HCT116 (cell line): ENCODE data around the gene SIK3. TPM values are rescaled to one million over a fixed set of nuclear protein-coding genes. Genes with fewer than 3 reads are reported as not detected.
"Not testable (repeated sequence)": the region's sequence is repeated elsewhere in the genome, so short reads cannot be mapped to it uniquely, and the experiment has no call there.

Experiments
- ATAC-seq: fragments of 200-7000 bp; cut with Tn5 transposase; 2 replicates; pipeline ENCODE4 v1.9.1; 2020; ENCODE audit warnings: mild to moderate bottlenecking, moderate library complexity
- BruUV-seq: library from RNA; stranded (reverse); fragments of 400-500 nt; replicated peaks from 2 replicates; lab custom pipeline; 2021; lab: Mats Ljungman, UMichigan
- CTCF ChIA-PET: fragments of 300-600 bp; sonication (Branson Sonifier 250); formaldehyde crosslinking; loops from one replicate; lab custom pipeline; 2021; ENCODE audit warnings: antibody characterized with exemption; lab: Charles Lee
- POLR2A ChIA-PET: fragments of 300-600, 350-600 bp; sonication (Branson Sonifier 250); formaldehyde crosslinking; loops from one replicate; lab custom pipeline; 2021; ENCODE audit warnings: antibody characterized with exemption; lab: Charles Lee
- RAD21 ChIA-PET, 2 experiments: fragments of 300-600 bp; sonication (Branson Sonifier 250); formaldehyde crosslinking; loops; one replicate each; lab custom pipeline; 2023; ENCODE audit warnings: low total read pairs in 2 of 2; ENCODE audit not compliant: uncharacterized antibody in 2 of 2, unreplicated experiment in 2 of 2, low non-redundant PET in 1 of 2; lab: Charles Lee
- DNase-seq: peaks from one replicate; pipeline ENCODE4 v3.0.0-alpha.2; 2010; ENCODE audit warnings: low read depth, low spot score
- H2AFZ ChIP-seq: fragments of 200-600 bp; shearing (Covaris generic), sonication (generic); 2 replicates; pipeline ENCODE4 v1.6.1; 2017; ENCODE audit warnings: low read depth, mixed run types, mixed read lengths, antibody characterized with exemption, low read length; ENCODE audit not compliant: poor library complexity, severe bottlenecking
- H3K27ac ChIP-seq: 2 replicates; pipeline ENCODE4 v1.5.1; 2012; ENCODE audit warnings: low read depth, low read length
- H3K27me3 ChIP-seq: fragments of 200-600 bp; sonication (generic); 2 replicates; pipeline ENCODE4 v1.6.1; 2016; ENCODE audit warnings: mixed run types, low read length, mixed read lengths; ENCODE audit not compliant: insufficient read depth
- H3K36me3 ChIP-seq, 2 experiments: fragments of 200-500 bp in 1 of 2; fragments of 200-600 bp in 1 of 2; sonication (Bioruptor generic) in 1 of 2; sonication (generic) in 1 of 2; 2 replicates each; pipeline versions ENCODE4 v1.5.1 to v1.6.1; 2014 to 2016; ENCODE audit warnings: low read length in 2 of 2, inconsistent platforms in 1 of 2, mixed read lengths in 1 of 2, mixed run types in 1 of 2; ENCODE audit not compliant: insufficient read depth in 2 of 2, control insufficient read depth in 1 of 2
- H3K4me1 ChIP-seq, 2 experiments: fragments of 200-600 bp in 1 of 2; sonication (generic) in 1 of 2; 2 replicates each; pipeline versions ENCODE4 v1.5.1 to v1.6.1; 2012 to 2017; ENCODE audit warnings: low read length in 2 of 2, inconsistent platforms in 1 of 2, mild to moderate bottlenecking in 1 of 2, mixed read lengths in 1 of 2, mixed run types in 1 of 2, moderate library complexity in 1 of 2; ENCODE audit not compliant: insufficient read depth in 2 of 2, control insufficient read depth in 1 of 2
- H3K4me2 ChIP-seq: fragments of 200-600 bp; sonication (generic); 2 replicates; pipeline ENCODE4 v1.6.1; 2017; ENCODE audit warnings: mixed run types, low read length, mixed read lengths
- H3K4me3 ChIP-seq, 2 experiments: fragments of 200-600 bp in 1 of 2; sonication (generic) in 1 of 2; replicated peaks in 1 of 2; 2 replicates each; pipeline ENCODE4 v1.5.1; 2011 to 2016; ENCODE audit warnings: low read length in 2 of 2, control low read depth in 1 of 2, low read depth in 1 of 2, mild to moderate bottlenecking in 1 of 2, mixed read lengths in 1 of 2, mixed run types in 1 of 2
- H3K79me2 ChIP-seq: fragments of 200-600 bp; sonication (generic); 2 replicates; pipeline ENCODE4 v1.6.1; 2017; ENCODE audit warnings: mild to moderate bottlenecking, mixed run types, low read length, moderate library complexity, mixed read lengths; ENCODE audit not compliant: insufficient read depth
- H3K9ac ChIP-seq: fragments of 200-600 bp; sonication (generic); 2 replicates; pipeline ENCODE4 v1.6.1; 2016; ENCODE audit warnings: low read length, mixed read lengths
- H3K9me2 ChIP-seq: fragments of 200-600 bp; sonication (generic), shearing (Covaris generic); 2 replicates; pipeline ENCODE4 v1.6.1; 2017; ENCODE audit warnings: mixed run types, mild to moderate bottlenecking, moderate library complexity; ENCODE audit not compliant: insufficient read depth
- H3K9me3 ChIP-seq, 2 experiments: fragments of 200-500 bp in 1 of 2; fragments of 200-600 bp in 1 of 2; sonication (Bioruptor generic) in 1 of 2; sonication (generic) in 1 of 2; 2 replicates each; pipeline ENCODE4 v1.6.1; 2014 to 2017; ENCODE audit warnings: low read length in 2 of 2, mixed read lengths in 2 of 2, inconsistent platforms in 1 of 2, low read depth in 1 of 2, mild to moderate bottlenecking in 1 of 2, mixed run types in 1 of 2, moderate library complexity in 1 of 2; ENCODE audit not compliant: control insufficient read depth in 1 of 2, insufficient read depth in 1 of 2
- H4K20me1 ChIP-seq: fragments of 200-600 bp; sonication (generic), shearing (Covaris generic); 2 replicates; pipeline ENCODE4 v1.6.1; 2017; ENCODE audit warnings: mixed run types, mild to moderate bottlenecking, moderate library complexity; ENCODE audit not compliant: insufficient read depth
- ATF3 ChIP-seq: IDR thresholded peaks from 2 replicates; pipeline ENCODE4 v1.6.1; 2012
- CBX3 ChIP-seq: IDR thresholded peaks from 2 replicates; pipeline ENCODE4 v1.6.1; 2012; ENCODE audit warnings: low read depth
- CEBPB ChIP-seq: IDR thresholded peaks from 2 replicates; pipeline ENCODE4 v1.6.1; 2012; ENCODE audit warnings: low read depth
- EGR1 ChIP-seq: IDR thresholded peaks from 2 replicates; pipeline ENCODE4 v1.6.1; 2012; ENCODE audit warnings: low read depth
- ELF1 ChIP-seq: IDR thresholded peaks from 2 replicates; pipeline ENCODE4 v1.6.1; 2012; ENCODE audit warnings: low read depth, borderline replicate concordance
- EZH2phosphoT487 ChIP-seq: fragments of 200-600 bp; IDR thresholded peaks from 2 replicates; pipeline ENCODE4 v1.6.1; 2018; ENCODE audit warnings: antibody characterized with exemption, borderline replicate concordance
- FOSL1 ChIP-seq: IDR thresholded peaks from 2 replicates; pipeline ENCODE4 v1.6.1; 2012; ENCODE audit warnings: low read depth
- JUND ChIP-seq: IDR thresholded peaks from 2 replicates; pipeline ENCODE4 v1.6.1; 2012
- POLR2A ChIP-seq: IDR thresholded peaks from 2 replicates; pipeline ENCODE4 v1.7.0; 2011; ENCODE audit warnings: borderline replicate concordance; ENCODE audit not compliant: insufficient read depth, insufficient read length; ENCODE audit errors: extremely low read depth
- POLR2AphosphoS5 ChIP-seq: IDR thresholded peaks from 2 replicates; pipeline ENCODE4 v1.6.1; 2011; ENCODE audit warnings: mild to moderate bottlenecking, low read depth, low read length, moderate library complexity
- RAD21 ChIP-seq: IDR thresholded peaks from 2 replicates; pipeline ENCODE4 v1.6.1; 2012; ENCODE audit warnings: low read depth, mild to moderate bottlenecking
- SIN3A ChIP-seq: IDR thresholded peaks from 2 replicates; pipeline ENCODE4 v1.6.1; 2012; ENCODE audit warnings: low read depth
- SP1 ChIP-seq: IDR thresholded peaks from 2 replicates; pipeline ENCODE4 v1.6.1; 2012; ENCODE audit warnings: low read depth
- SRF ChIP-seq: IDR thresholded peaks from 2 replicates; pipeline ENCODE4 v1.6.1; 2012; ENCODE audit warnings: low read depth
- TCF7L2 ChIP-seq: IDR thresholded peaks from 2 replicates; pipeline ENCODE4 v1.7.0; 2011; ENCODE audit warnings: borderline replicate concordance, inconsistent platforms; ENCODE audit not compliant: insufficient read depth, insufficient read length; ENCODE audit errors: extremely low read depth
- YY1 ChIP-seq: IDR thresholded peaks from 2 replicates; pipeline ENCODE4 v1.6.1; 2011; ENCODE audit warnings: low read length, low read depth, moderate library complexity, mild to moderate bottlenecking; ENCODE audit not compliant: insufficient replicate concordance; ENCODE audit errors: extremely low read depth
- ZBTB33 ChIP-seq: IDR thresholded peaks from 2 replicates; pipeline ENCODE4 v1.6.1; 2011; ENCODE audit warnings: mild to moderate bottlenecking, low read length, moderate library complexity; ENCODE audit not compliant: insufficient replicate concordance; ENCODE audit errors: extremely low read depth
- ZFX ChIP-seq: fragments of 450-650 bp; IDR thresholded peaks from 2 replicates; pipeline ENCODE4 v1.6.1; 2017
- ZNF274 ChIP-seq: fragments of 200-500 bp; sonication (Bioruptor generic); IDR thresholded peaks from 2 replicates; pipeline ENCODE4 v1.6.1; 2014; ENCODE audit warnings: mild to moderate bottlenecking, low read depth, low read length, inconsistent platforms
- intact Hi-C: fragments of 100-400 bp; cut with micrococcal nuclease; formaldehyde crosslinking; loops from 2 replicates; pipeline ENCODE4 v1.10.0; 2022
- total RNA-seq: library from RNA; stranded (reverse); gene quantifications from one replicate; pipeline ENCODE4 v1.2.1, GENCODE V29; 2021; ENCODE audit not compliant: unreplicated experiment
- TF ChIP-seq, protein P1 (sequence below): IDR thresholded peaks from 2 replicates; pipeline ENCODE4 v1.6.1; 2012

SIK3 gene
- total RNA-seq, 1 experiment from 2014 or later, result 21.0 TPM

DNA sequence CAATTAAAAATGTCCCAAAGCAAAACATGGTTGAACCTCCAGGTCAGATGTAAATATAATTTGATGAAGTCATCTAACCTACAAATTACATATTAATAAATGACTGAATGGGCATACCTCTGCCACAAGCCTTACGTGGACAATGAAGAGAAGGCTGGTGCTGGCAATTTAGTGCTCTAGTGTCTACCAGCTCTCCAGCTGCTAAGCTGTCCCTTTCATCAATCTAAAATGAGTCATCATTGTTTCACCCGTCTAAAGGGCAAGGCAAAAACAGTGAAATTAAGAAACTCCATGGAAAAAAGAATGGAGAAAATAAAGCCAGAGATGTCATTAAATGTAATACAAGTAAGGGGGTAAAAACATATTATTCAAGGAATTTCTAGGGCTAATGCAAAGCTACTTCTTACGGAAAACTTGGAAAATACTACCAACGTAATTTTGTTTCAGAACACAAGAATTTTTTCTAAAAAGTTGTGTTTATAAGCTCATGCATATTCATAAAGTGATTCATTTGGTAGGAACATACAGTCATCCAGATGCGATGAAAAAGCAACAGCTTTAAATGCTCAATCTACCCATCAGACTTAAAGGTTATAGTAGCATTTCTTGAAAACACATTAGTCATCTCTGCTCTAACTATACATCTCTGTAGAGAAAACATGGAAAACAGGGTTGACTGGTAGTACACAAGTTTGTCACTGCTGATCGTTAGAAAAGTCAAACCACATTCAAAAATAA is 71.5 kb downstream of the SIK3 start:
- CTCF ChIA-PET, result no interaction called here
- Histone ChIP-seq H3K27ac (no peak overlapping the region), H3K4me1 (peaks cover 22 to 29% of the 10 kb centered on the region in 2 experiments), H3K4me3 (no peak overlapping the region), H3K9ac (no peak overlapping the region), H3K9me2 (no peaks in the 10 kb centered on the region), H3K4me2 (peak overlapping the region; percentile 47), H3K36me3 (no peaks in the 10 kb centered on the region), H3K9me3 (no peaks in the 10 kb centered on the region), H3K27me3 (no peaks in the 10 kb centered on the region), H2AFZ (no peak overlapping the region), H3K79me2 (peaks cover 37% of the 10 kb centered on the region), H4K20me1 (peaks cover 13% of the 10 kb centered on the region; the same call in 1 of the 2 replicates)
- ATAC-seq (peak; percentile 81), DNase-seq (peak; percentile 19)
- RAD21 ChIA-PET, result no interaction called here
- BruUV-seq, result no TSS peak
- POLR2A ChIA-PET, result no interaction called here
- intact Hi-C loops, result no loop called here
- TF ChIP-seq SIN3A (no peak), EGR1 (no peak), CEBPB (peak; percentile 44; the same call in 1 of the 2 replicates), FOSL1 (peak; percentile 79), ZNF274 (no peak), YY1 (no peak), TCF7L2 (no peak), SRF (0 out of 2 replicates have a peak, but pooled peaks have one; percentile 11), POLR2A (no peak), RAD21 (no peak), ELF1 (no peak), ZBTB33 (no peak), ATF3 (no peak), SP1 (peak; percentile 38; the same call in 1 of the 2 replicates), ZFX (no peak), JUND (peak; percentile 69; the same call in 1 of the 2 replicates), EZH2phosphoT487 (no peak), CBX3 (0 out of 2 replicates have a peak, but pooled peaks have one; percentile 14), POLR2AphosphoS5 (no peak)
- TF ChIP-seq, protein P1, sequence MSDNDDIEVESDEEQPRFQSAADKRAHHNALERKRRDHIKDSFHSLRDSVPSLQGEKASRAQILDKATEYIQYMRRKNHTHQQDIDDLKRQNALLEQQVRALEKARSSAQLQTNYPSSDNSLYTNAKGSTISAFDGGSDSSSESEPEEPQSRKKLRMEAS, result no peak

DNA sequence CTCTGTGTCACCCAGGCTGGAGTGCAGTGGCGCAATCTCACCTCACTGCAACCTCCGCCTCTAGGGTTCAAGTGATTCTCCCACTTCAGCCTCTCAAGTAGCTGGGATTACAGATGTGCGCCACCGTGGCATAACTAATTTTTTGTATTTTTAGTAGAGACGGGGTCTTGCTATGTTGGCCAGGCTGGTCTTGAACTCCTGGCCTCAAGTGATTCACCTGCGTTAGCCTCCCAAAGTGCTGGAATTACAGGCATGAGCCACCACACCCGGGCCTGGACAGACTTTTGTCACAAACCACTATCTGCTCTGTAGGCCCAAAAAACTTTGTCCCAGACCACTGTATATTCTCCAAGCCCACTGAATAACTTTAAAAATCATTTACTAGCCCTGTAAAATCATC is 74.5 kb downstream of the SIK3 start:
- POLR2A ChIA-PET, ATAC-seq: not testable (repeated sequence)

More for the DNA sequence above, 74.5 kb downstream of the SIK3 start:
- H3K36me3 ChIP-seq, H3K4me2 ChIP-seq, H3K4me3 ChIP-seq, H3K9me3 ChIP-seq, BruUV-seq, CTCF ChIA-PET, H3K27me3 ChIP-seq, H3K9ac ChIP-seq, H3K27ac ChIP-seq, H2AFZ ChIP-seq, DNase-seq, RAD21 ChIA-PET, H3K9me2 ChIP-seq, intact Hi-C loops: not testable (repeated sequence)
- Histone ChIP-seq H4K20me1 (peaks cover 13% of the 10 kb centered on the region; the same call in 1 of the 2 replicates), H3K4me1 (peaks cover 22 to 29% of the 10 kb centered on the region in 2 experiments), H3K79me2 (peaks cover 38% of the 10 kb centered on the region)
